Transverse colon (tissue), 4 donors: ENCODE measurements around the gene HSPA12A.

Experiments used
- EP300 ChIP-seq: sonication (generic); formaldehyde crosslinking; IDR thresholded peaks from one replicate; pipeline ENCODE4 v1.6.1; 2017; ENCODE audit warnings: antibody characterized with exemption, low read depth
- POLR2A ChIP-seq: fragments of 450-650 bp; IDR thresholded peaks from one replicate; pipeline ENCODE4 v1.6.1; 2016; ENCODE audit warnings: antibody characterized with exemption, mild to moderate bottlenecking, moderate library complexity
- POLR2AphosphoS5 ChIP-seq, 3 donors: sonication (generic); formaldehyde crosslinking; IDR thresholded peaks; one replicate each; pipeline ENCODE4 v1.6.1; 2016; ENCODE audit warnings: antibody characterized with exemption in 3 of 3
- TF ChIP-seq, protein P1 (sequence below), 5 experiments: fragments of 200-600 bp in 3 of 5; fragments of 450-650 bp in 2 of 5; sonication (generic) in 3 of 5; IDR thresholded peaks; 1 replicate in 2 of 5; 2 replicates in 3 of 5; pipeline ENCODE4 v1.5.1; 2016 to 2017; ENCODE audit warnings: antibody characterized with exemption in 5 of 5, inconsistent platforms in 3 of 5, mild to moderate bottlenecking in 2 of 5, moderate library complexity in 1 of 5

DNA sequence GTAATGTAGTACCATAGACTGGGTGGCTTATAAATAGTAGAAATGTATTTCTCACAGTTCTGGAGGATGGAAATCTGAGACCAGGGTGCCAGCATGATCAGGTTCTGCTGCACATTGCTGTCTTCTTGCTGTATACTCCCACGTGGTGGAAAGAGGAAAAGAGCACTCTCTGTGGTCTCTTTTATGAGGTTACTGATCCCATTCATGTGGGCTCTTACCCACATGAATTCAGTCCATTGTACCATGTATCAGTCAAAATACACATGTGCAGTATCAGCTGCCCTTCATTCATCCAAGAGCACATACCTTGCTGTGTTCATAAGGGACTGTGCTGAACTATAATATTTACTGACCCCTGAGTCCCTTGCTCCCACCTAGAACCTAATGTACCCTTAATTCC, 104.5 kb downstream of the HSPA12A start:
- TF ChIP-seq, protein P1, sequence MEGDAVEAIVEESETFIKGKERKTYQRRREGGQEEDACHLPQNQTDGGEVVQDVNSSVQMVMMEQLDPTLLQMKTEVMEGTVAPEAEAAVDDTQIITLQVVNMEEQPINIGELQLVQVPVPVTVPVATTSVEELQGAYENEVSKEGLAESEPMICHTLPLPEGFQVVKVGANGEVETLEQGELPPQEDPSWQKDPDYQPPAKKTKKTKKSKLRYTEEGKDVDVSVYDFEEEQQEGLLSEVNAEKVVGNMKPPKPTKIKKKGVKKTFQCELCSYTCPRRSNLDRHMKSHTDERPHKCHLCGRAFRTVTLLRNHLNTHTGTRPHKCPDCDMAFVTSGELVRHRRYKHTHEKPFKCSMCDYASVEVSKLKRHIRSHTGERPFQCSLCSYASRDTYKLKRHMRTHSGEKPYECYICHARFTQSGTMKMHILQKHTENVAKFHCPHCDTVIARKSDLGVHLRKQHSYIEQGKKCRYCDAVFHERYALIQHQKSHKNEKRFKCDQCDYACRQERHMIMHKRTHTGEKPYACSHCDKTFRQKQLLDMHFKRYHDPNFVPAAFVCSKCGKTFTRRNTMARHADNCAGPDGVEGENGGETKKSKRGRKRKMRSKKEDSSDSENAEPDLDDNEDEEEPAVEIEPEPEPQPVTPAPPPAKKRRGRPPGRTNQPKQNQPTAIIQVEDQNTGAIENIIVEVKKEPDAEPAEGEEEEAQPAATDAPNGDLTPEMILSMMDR (IDR thresholded peaks at IDR 0.05), result no peak
- TF ChIP-seq POLR2A (no peak), EP300 (no peak), POLR2AphosphoS5 (IDR thresholded peaks at IDR 0.05) (no peak)
